BLaER1 treated with 17β-estradiol and CSF1 and Interleukin-3, amounts not matched to agents 10 nM and 100 nM (cell line): ENCODE measurements around the gene DHH.

Experiments used
- H3K27ac ChIP-seq, 11 experiments: shearing (Covaris generic); formaldehyde crosslinking; 2 replicates each; pipeline ENCODE4 v1.8.1; 2022
- H3K27me3 ChIP-seq, 11 experiments: shearing (Covaris generic); formaldehyde crosslinking; 2 replicates each; pipeline ENCODE4 v1.8.1; 2022
- H3K36me3 ChIP-seq, 11 experiments: shearing (Covaris generic); formaldehyde crosslinking; 2 replicates each; pipeline ENCODE4 v1.8.1; 2022
- H3K4me1 ChIP-seq, 10 experiments: shearing (Covaris generic); formaldehyde crosslinking; 2 replicates each; pipeline ENCODE4 v1.8.1; 2022
- H3K4me2 ChIP-seq, 11 experiments: shearing (Covaris generic); formaldehyde crosslinking; 2 replicates each; pipeline ENCODE4 v1.8.1; 2022
- H3K4me3 ChIP-seq, 10 experiments: shearing (Covaris generic); formaldehyde crosslinking; 2 replicates each; pipeline ENCODE4 v1.8.1; 2022
- H3K9ac ChIP-seq, 11 experiments: shearing (Covaris generic); formaldehyde crosslinking; 2 replicates each; pipeline ENCODE4 v1.8.1; 2022
- H3K9me3 ChIP-seq, 11 experiments: shearing (Covaris generic); formaldehyde crosslinking; replicated peaks in 1 of 11; 2 replicates each; pipeline ENCODE4 v1.8.1; 2022
- H4K20me1 ChIP-seq, 11 experiments: shearing (Covaris generic); formaldehyde crosslinking; 2 replicates each; pipeline ENCODE4 v1.8.1; 2022
- Cebpa-rat ChIP-seq, 11 experiments: shearing (Covaris generic); IDR thresholded peaks; 2 replicates each; pipeline ENCODE4 v1.8.1; 2022

DHH gene

GRCh38 chr12:49089821-49090773, 4.5 kb downstream of the DHH start:
- Histone ChIP-seq H3K4me2 (peak overlapping the region; percentile 93 to 100 (median 97)), H3K9me3 (no peaks in the 10 kb centered on the region), H3K4me1 (peaks cover 45 to 73% (median 59%) of the 10 kb centered on the region in 10 experiments), H3K27ac (peak overlapping the region in 1 of 11 experiments; percentile 17; a peak in 1 of 22 replicates), H4K20me1 (peaks cover 0 to 67% (median 64%) of the 10 kb centered on the region in 11 experiments; a peak in 20 of 22 replicates), H3K4me3 (peak overlapping the region; percentile 49 to 72 (median 59)), H3K27me3 (peaks cover 68 to 74% (median 69%) of the 10 kb centered on the region in 11 experiments), H3K9ac (peak overlapping the region in 10 of 11 experiments; percentile 12 to 59 (median 38); a peak in 13 of 22 replicates), H3K36me3 (peaks cover 0 to under 1% (median 0%) of the 10 kb centered on the region in 11 experiments; a peak in 1 of 22 replicates)
- TF ChIP-seq Cebpa-rat (IDR thresholded peaks at IDR 0.05) = no peak

- TF ChIP-seq Cebpa-rat (IDR thresholded peaks at IDR 0.05) = no peak
- H3K9me3 ChIP-seq = peaks cover 0 to 6% (median 0%) of the 10 kb centered on the region in 11 experiments; a peak in 3 of 22 replicates
- peak overlapping the region in 9 of 11 experiments; percentile 16 to 100 (median 82); a peak in 13 of 22 replicates for H3K4me2 ChIP-seq
- H4K20me1 ChIP-seq = peaks cover 0 to 56% (median 53%) of the 10 kb centered on the region in 11 experiments; a peak in 18 of 22 replicates
- H3K4me1 ChIP-seq = peaks cover 38 to 62% (median 50%) of the 10 kb centered on the region in 10 experiments
- H3K36me3 ChIP-seq = no peaks in the 10 kb centered on the region
- no peak overlapping the region for H3K27ac ChIP-seq
- no peak overlapping the region for H3K9ac ChIP-seq
- H3K27me3 ChIP-seq = peaks cover 56 to 62% (median 57%) of the 10 kb centered on the region in 11 experiments
- no peak overlapping the region; a peak in 1 of 20 replicates for H3K4me3 ChIP-seq
Observed at GRCh38 chr12:49088932-49089330, 5.7 kb downstream of the DHH start.

DNA sequence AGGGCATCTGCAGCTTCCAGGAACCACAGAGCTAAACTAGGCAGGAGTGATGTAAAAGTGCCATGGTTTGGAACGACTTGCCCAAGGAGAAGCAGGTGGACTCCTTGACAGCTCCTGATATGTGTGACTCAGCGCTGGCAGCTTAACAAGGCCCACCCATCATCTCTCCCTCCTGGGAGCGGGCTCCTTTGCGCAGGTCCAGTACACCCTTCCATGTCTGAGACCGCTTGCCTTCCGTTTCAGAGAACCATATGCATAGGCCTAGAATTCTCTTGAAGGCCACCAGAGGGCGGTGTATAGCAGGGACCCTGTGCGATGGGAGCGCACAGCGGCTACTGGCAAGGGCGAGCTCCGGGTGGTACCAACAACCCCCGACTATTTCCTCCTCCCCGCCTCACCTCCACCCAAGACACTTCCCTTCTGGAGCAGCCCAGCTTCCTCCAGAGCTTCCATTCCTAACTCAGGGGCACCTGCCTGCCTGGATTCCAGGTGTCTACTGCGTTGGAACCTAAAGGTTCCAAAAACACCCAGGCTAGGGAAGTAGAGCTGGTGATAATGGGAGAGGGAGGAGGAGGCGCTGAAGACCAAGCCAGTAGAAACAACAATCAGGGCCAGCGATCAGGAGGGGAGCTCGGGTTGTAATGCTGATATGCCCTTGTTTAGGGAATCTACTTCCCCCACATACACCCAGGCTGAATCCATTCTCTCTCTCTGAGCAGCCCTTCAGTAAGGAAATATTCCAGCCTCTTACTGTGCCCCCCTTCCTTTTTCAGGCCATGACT, 6.3 kb downstream of the DHH start:
- H3K27me3 ChIP-seq = peaks cover 50 to 56% (median 51%) of the 10 kb centered on the region in 11 experiments
- H4K20me1 ChIP-seq = peaks cover 0 to 50% (median 47%) of the 10 kb centered on the region in 11 experiments; a peak in 18 of 22 replicates
- peaks cover 0 to 6% (median 0%) of the 10 kb centered on the region in 11 experiments; a peak in 3 of 22 replicates for H3K9me3 ChIP-seq
- TF ChIP-seq Cebpa-rat (IDR thresholded peaks at IDR 0.05) = no peak
- H3K4me3 ChIP-seq = peak overlapping the region in 2 of 10 experiments; percentile 36 to 41; a peak in 4 of 20 replicates
- peak overlapping the region; percentile 16 to 100 (median 79); a peak in 21 of 22 replicates for H3K4me2 ChIP-seq
- no peak overlapping the region for H3K27ac ChIP-seq
- H3K9ac ChIP-seq = no peak overlapping the region; a peak in 1 of 22 replicates
- H3K4me1 ChIP-seq = peaks cover 35 to 56% (median 48%) of the 10 kb centered on the region in 10 experiments
- H3K36me3 ChIP-seq = no peaks in the 10 kb centered on the region

DNA sequence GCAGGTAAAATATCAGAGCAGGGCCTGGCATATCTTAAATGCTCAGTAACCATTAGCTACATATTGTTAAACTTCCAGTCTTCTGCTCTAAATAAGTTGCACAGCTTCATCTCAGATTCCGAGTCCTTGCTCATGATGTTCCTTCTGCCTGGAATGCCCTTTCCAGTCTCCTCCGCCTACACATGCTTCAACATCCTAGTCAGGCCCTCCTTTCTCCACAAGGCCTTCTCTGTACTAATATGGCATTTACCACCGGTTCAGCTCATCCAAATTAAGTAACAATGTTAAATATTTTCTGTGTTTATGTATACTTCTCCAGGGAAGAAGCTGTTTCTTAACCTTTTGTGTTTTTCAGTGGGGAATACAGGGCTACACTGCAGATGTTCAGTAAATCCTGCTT, 8.5 kb downstream of the DHH start:
- Histone ChIP-seq H3K4me3 (no peak overlapping the region), H3K9ac (peak overlapping the region in 1 of 11 experiments; percentile 42; a peak in 2 of 22 replicates), H3K4me2 (no peak overlapping the region), H4K20me1 (peaks cover 0 to 28% (median 26%) of the 10 kb centered on the region in 11 experiments; a peak in 16 of 22 replicates), H3K9me3 (peaks cover 0 to 6% (median 0%) of the 10 kb centered on the region in 11 experiments; a peak in 3 of 22 replicates), H3K36me3 (no peaks in the 10 kb centered on the region), H3K4me1 (peaks cover 17 to 37% (median 31%) of the 10 kb centered on the region in 10 experiments), H3K27me3 (peaks cover 28 to 34% (median 29%) of the 10 kb centered on the region in 11 experiments), H3K27ac (no peak overlapping the region)
- TF ChIP-seq Cebpa-rat (IDR thresholded peaks at IDR 0.05) = no peak

- TF ChIP-seq Cebpa-rat (IDR thresholded peaks at IDR 0.05) = no peak
- Histone ChIP-seq H3K9me3 (peaks cover 0 to 6% (median 0%) of the 10 kb centered on the region in 11 experiments; a peak in 3 of 22 replicates), H3K4me1 (peaks cover under 1 to 21% (median 15%) of the 10 kb centered on the region in 10 experiments; a peak in 16 of 20 replicates)
Observed at GRCh38 chr12:49084438-49084837, 10.2 kb downstream of the DHH start.

GRCh38 chr12:49079793-49080192, 14.8 kb downstream of the DHH start:
- Histone ChIP-seq H3K4me2 (no peak overlapping the region), H3K36me3 (no peaks in the 10 kb centered on the region), H3K27ac (no peak overlapping the region), H3K9me3 (peaks cover 0 to 6% (median 0%) of the 10 kb centered on the region in 11 experiments; a peak in 3 of 22 replicates), H3K9ac (no peak overlapping the region), H3K4me3 (no peak overlapping the region), H3K4me1 (no peaks in the 10 kb centered on the region), H4K20me1 (no peaks in the 10 kb centered on the region), H3K27me3 (no peaks in the 10 kb centered on the region)
- TF ChIP-seq Cebpa-rat (IDR thresholded peaks at IDR 0.05) = no peak

More at GRCh38 chr12:49084438-49084837, 10.2 kb downstream of the DHH start:
- peaks cover 0 to 11% (median 9%) of the 10 kb centered on the region in 11 experiments; a peak in 11 of 22 replicates for H4K20me1 ChIP-seq
- H3K36me3 ChIP-seq = no peaks in the 10 kb centered on the region
- H3K9ac ChIP-seq = no peak overlapping the region
- no peak overlapping the region for H3K4me3 ChIP-seq
- H3K27me3 ChIP-seq = peaks cover 11 to 17% (median 12%) of the 10 kb centered on the region in 11 experiments
- H3K4me2 ChIP-seq = no peak overlapping the region
- H3K27ac ChIP-seq = no peak overlapping the region

DNA sequence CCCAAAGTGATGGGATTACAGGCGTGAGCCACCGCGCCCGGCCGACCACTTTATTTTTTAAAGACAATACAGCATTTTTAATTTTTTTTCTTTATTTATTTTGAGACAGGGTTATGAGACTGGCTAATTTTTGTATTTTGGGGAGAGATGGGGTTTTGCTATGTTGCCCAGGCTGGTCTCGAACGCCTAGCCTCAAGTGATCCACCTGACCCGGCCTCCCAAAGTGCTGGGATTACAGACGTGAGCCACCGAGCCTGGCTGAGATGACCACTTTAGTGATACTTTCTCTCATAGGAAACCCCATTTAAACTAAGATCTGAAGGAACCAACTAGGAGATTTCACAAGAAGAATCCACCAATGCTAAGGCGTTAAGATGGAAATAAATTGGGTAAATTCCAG, 23.6 kb downstream of the DHH start:
- Histone ChIP-seq H3K36me3 (no peaks in the 10 kb centered on the region), H3K4me1 (peaks cover 12 to 22% (median 18%) of the 10 kb centered on the region in 10 experiments), H3K4me2 (peak overlapping the region in 8 of 11 experiments; percentile 52 to 89 (median 78); a peak in 10 of 22 replicates), H3K4me3 (no peak overlapping the region), H3K9ac (no peak overlapping the region; a peak in 1 of 22 replicates), H3K9me3 (no peaks in the 10 kb centered on the region), H4K20me1 (no peaks in the 10 kb centered on the region), H3K27me3 (no peaks in the 10 kb centered on the region), H3K27ac (peak overlapping the region in 1 of 11 experiments; percentile 66; a peak in 1 of 22 replicates)
- TF ChIP-seq Cebpa-rat (IDR thresholded peaks at IDR 0.05) = no peak
